Glutamatergic neuron (in vitro differentiated cells): ENCODE data around the gene TAF1A. TPM values are rescaled to one million over a fixed set of nuclear protein-coding genes. Genes with fewer than 3 reads are reported as not detected.

Source experiments
- DNase-seq: peaks from one replicate; pipeline ENCODE4 v3.0.0; 2022
- H3K27ac Mint-ChIP-seq: one replicate; pipeline ENCODE4 v1.8.0; 2020; ENCODE audit warnings: mild to moderate bottlenecking, mixed read lengths, inconsistent platforms; ENCODE audit not compliant: unreplicated experiment
- H3K27me3 Mint-ChIP-seq: one replicate; pipeline ENCODE4 v1.8.0; 2020; ENCODE audit warnings: mild to moderate bottlenecking, moderate library complexity, mixed read lengths, inconsistent platforms; ENCODE audit not compliant: unreplicated experiment
- H3K36me3 Mint-ChIP-seq: one replicate; pipeline ENCODE4 v1.8.0; 2020; ENCODE audit warnings: mild to moderate bottlenecking, mixed read lengths, inconsistent platforms; ENCODE audit not compliant: unreplicated experiment
- H3K4me1 Mint-ChIP-seq: one replicate; pipeline ENCODE4 v1.8.0; 2020; ENCODE audit warnings: mild to moderate bottlenecking, low read depth, mixed read lengths, inconsistent platforms; ENCODE audit not compliant: unreplicated experiment
- H3K4me3 Mint-ChIP-seq: one replicate; pipeline ENCODE4 v1.8.0; 2020; ENCODE audit warnings: mild to moderate bottlenecking, mixed read lengths, inconsistent platforms; ENCODE audit not compliant: unreplicated experiment
- H3K9me3 Mint-ChIP-seq: one replicate; pipeline ENCODE4 v1.8.0; 2020; ENCODE audit warnings: mild to moderate bottlenecking, moderate library complexity, mixed read lengths, inconsistent platforms; ENCODE audit not compliant: unreplicated experiment
- CTCF ChIP-seq: fragments of 200-600 bp; sonication (generic); IDR thresholded peaks from one replicate; pipeline ENCODE4 v1.5.0; 2021; ENCODE audit not compliant: partially characterized antibody, unreplicated experiment
- total RNA-seq: library from RNA; stranded (reverse); fragmentation: NEBNext Ultra II Directional; extraction: Animal tissue kit (Norgen Biotek cat#: 25700); gene quantifications from one replicate; pipeline ENCODE4 v1.2.1, GENCODE V29; 2021; ENCODE audit not compliant: unreplicated experiment

The TAF1A gene
- total RNA-seq, 1 donor from 2014 or later = 10.4 TPM

- no peak for DNase-seq
- Mint-ChIP-seq H3K4me1 (no peaks in the 10 kb centered on the region), H3K36me3 (no peaks in the 10 kb centered on the region), H3K27ac (no peak overlapping the region), H3K4me3 (no peak overlapping the region), H3K9me3 (no peaks in the 10 kb centered on the region), H3K27me3 (no peaks in the 10 kb centered on the region)
- no peak for TF ChIP-seq CTCF
Measured at GRCh38 chr1:222629921-222630535, 40.3 kb upstream of the TAF1A start.

- H3K9me3 Mint-ChIP-seq = no peaks in the 10 kb centered on the region
- H3K4me1 Mint-ChIP-seq = no peaks in the 10 kb centered on the region
- no peak overlapping the region for H3K4me3 Mint-ChIP-seq
- H3K27me3 Mint-ChIP-seq = no peaks in the 10 kb centered on the region
- no peak overlapping the region for H3K27ac Mint-ChIP-seq
- H3K36me3 Mint-ChIP-seq = no peaks in the 10 kb centered on the region
- DNase-seq = no peak
- no peak for TF ChIP-seq CTCF
Measured at GRCh38 chr1:222627232-222627631, 37.5 kb upstream of the TAF1A start.

GRCh38 chr1:222624214-222624613 is 34.5 kb upstream of the TAF1A start:
- Mint-ChIP-seq H3K4me3 (no peak overlapping the region), H3K4me1 (peaks cover 9% of the 10 kb centered on the region)

GRCh38 chr1:222623458-222623857 is 33.7 kb upstream of the TAF1A start:
- no peak for DNase-seq
- no peak overlapping the region for H3K27ac Mint-ChIP-seq
- no peak overlapping the region for H3K4me3 Mint-ChIP-seq
- H3K9me3 Mint-ChIP-seq = peaks cover 3% of the 10 kb centered on the region
- TF ChIP-seq CTCF = no peak
- H3K4me1 Mint-ChIP-seq = peaks cover 9% of the 10 kb centered on the region
- peaks cover 7% of the 10 kb centered on the region for H3K27me3 Mint-ChIP-seq
- no peaks in the 10 kb centered on the region for H3K36me3 Mint-ChIP-seq

More at GRCh38 chr1:222624214-222624613, 34.5 kb upstream of the TAF1A start:
- no peak for TF ChIP-seq CTCF
- no peak overlapping the region for H3K27ac Mint-ChIP-seq
- no peaks in the 10 kb centered on the region for H3K9me3 Mint-ChIP-seq
- DNase-seq = no peak
- no peaks in the 10 kb centered on the region for H3K27me3 Mint-ChIP-seq
- no peaks in the 10 kb centered on the region for H3K36me3 Mint-ChIP-seq

- peaks cover 8% of the 10 kb centered on the region for H3K27me3 Mint-ChIP-seq
- peaks cover 3% of the 10 kb centered on the region for H3K9me3 Mint-ChIP-seq
- no peak for DNase-seq
- peaks cover 9% of the 10 kb centered on the region for H3K4me1 Mint-ChIP-seq
- no peak overlapping the region for H3K4me3 Mint-ChIP-seq
- TF ChIP-seq CTCF = no peak
- H3K36me3 Mint-ChIP-seq = no peaks in the 10 kb centered on the region
- H3K27ac Mint-ChIP-seq = no peak overlapping the region
Measured at GRCh38 chr1:222622765-222623164, 33.0 kb upstream of the TAF1A start.
